ENCODE data around the gene ANGPT4. TPM values are rescaled to one million over a fixed set of nuclear protein-coding genes. Genes with fewer than 3 reads are reported as not detected.
"Not testable (repeated sequence)": the region's sequence is repeated elsewhere in the genome, so short reads cannot be mapped to it uniquely, and the experiment has no call there.

ANGPT4 gene
- total RNA-seq, 2 donors from 2014 or later: 1.4 to 1.6 TPM

DNA sequence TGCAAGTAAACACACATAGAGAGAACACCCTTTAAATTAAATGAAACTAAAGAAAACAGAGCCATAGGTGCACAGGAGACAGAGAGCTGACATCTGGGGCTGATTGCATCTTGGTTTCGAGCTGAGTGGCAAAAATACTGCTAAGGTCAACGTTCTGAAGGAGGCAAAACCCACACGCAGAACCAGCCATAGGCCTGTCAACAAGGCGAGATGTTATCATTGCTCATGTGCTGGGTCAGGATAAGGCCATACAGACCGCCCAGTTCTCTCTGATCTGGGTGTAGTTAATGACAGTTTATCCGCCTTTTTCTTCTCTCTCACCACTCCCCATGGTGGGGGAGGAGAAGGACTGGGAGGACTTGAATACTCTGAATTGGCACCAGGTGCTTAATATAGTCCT, 87.1 kb downstream of the ANGPT4 start:
- Histone ChIP-seq H3K9me3 (no peaks in the 10 kb centered on the region), H3K36me3 (no peaks in the 10 kb centered on the region), H3K27me3 (replicated peaks; ENCODE audit: insufficient read depth) (no peaks in the 10 kb centered on the region), H3K4me3 (no peak overlapping the region), H3K4me1 (ENCODE audit: control insufficient read depth in 1 of 2, low read depth in 2 of 2) (peaks cover 0 to under 1% of the 10 kb centered on the region in 2 donors), H3K27ac (no peak overlapping the region)
- TF ChIP-seq, protein P1, sequence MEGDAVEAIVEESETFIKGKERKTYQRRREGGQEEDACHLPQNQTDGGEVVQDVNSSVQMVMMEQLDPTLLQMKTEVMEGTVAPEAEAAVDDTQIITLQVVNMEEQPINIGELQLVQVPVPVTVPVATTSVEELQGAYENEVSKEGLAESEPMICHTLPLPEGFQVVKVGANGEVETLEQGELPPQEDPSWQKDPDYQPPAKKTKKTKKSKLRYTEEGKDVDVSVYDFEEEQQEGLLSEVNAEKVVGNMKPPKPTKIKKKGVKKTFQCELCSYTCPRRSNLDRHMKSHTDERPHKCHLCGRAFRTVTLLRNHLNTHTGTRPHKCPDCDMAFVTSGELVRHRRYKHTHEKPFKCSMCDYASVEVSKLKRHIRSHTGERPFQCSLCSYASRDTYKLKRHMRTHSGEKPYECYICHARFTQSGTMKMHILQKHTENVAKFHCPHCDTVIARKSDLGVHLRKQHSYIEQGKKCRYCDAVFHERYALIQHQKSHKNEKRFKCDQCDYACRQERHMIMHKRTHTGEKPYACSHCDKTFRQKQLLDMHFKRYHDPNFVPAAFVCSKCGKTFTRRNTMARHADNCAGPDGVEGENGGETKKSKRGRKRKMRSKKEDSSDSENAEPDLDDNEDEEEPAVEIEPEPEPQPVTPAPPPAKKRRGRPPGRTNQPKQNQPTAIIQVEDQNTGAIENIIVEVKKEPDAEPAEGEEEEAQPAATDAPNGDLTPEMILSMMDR (IDR thresholded peaks at IDR 0.05): no peak
- ATAC-seq (ENCODE audit: insufficient number of reproducible peaks, low FRiP score, low read depth): no peak
- DNase-seq (ENCODE audit: low spot score): no peak

DNA sequence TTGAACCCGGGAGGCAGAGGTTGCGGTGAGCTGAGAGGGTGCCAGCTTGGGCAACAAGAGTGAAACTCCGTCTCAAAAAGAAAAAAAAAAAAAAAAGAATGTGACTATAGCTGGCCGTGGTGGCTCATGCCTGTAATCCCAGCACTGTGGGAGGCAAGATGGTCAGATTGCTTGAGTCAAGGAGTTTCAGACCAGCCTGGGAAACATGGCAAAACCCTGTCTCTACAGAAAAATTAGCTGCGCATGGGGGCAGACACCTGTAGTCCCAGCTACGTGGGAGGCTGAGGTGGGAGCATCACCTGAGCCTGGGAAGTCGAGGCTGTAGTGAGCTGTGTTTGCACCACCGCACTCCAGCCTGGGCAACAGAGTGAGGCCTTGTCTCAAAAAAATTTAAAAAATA, 88.2 kb downstream of the ANGPT4 start:
- H3K27ac ChIP-seq; ATAC-seq (ENCODE audit: insufficient number of reproducible peaks, low FRiP score, low read depth); DNase-seq (ENCODE audit: low spot score); H3K4me1 ChIP-seq (ENCODE audit: control insufficient read depth in 1 of 2, low read depth in 2 of 2); H3K9me3 ChIP-seq; H3K4me3 ChIP-seq; H3K27me3 ChIP-seq (replicated peaks; ENCODE audit: insufficient read depth); H3K36me3 ChIP-seq: not testable (repeated sequence)

DNA sequence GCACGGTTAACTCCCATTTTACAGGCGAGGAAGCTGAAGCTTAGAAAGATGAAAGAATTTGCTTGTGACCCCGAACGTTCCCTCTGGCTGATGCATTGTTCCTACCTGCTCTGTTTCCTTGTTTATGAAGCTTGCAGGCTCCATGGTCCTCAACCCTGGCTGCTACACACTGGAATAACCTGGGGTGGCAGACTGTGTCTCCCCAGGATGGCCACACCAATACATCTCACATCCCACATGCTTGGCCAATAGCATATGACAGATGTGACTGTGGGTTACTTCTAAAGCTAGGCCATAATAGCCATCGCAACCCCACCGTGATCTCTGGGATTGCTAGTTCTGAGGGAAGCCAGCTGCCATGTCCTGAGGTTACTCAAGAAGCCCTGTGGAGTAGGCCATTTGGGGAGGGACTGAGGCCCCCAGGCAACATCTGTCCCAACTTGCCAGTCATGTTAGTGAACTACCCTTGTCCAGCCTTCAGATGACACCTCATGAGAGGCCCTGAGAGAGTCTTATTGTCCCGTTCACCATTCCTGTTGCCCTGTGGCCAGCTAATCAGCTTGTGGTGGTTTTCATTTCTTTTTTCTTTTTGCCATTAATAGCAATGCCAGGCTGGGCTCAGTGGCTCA, 89.3 kb downstream of the ANGPT4 start:
- TF ChIP-seq, protein P1 (IDR thresholded peaks at IDR 0.05): no peak
- H3K36me3 ChIP-seq: no peaks in the 10 kb centered on the region
- H3K27me3 ChIP-seq (replicated peaks; ENCODE audit: insufficient read depth): no peaks in the 10 kb centered on the region
- H3K4me3 ChIP-seq: no peak overlapping the region
- no peaks in the 10 kb centered on the region for H3K4me1 ChIP-seq (ENCODE audit: control insufficient read depth in 1 of 2, low read depth in 2 of 2)
- H3K27ac ChIP-seq: no peak overlapping the region
- no peak for DNase-seq (ENCODE audit: low spot score)
- no peak for ATAC-seq (ENCODE audit: insufficient number of reproducible peaks, low FRiP score, low read depth)
- H3K9me3 ChIP-seq: no peaks in the 10 kb centered on the region

DNA sequence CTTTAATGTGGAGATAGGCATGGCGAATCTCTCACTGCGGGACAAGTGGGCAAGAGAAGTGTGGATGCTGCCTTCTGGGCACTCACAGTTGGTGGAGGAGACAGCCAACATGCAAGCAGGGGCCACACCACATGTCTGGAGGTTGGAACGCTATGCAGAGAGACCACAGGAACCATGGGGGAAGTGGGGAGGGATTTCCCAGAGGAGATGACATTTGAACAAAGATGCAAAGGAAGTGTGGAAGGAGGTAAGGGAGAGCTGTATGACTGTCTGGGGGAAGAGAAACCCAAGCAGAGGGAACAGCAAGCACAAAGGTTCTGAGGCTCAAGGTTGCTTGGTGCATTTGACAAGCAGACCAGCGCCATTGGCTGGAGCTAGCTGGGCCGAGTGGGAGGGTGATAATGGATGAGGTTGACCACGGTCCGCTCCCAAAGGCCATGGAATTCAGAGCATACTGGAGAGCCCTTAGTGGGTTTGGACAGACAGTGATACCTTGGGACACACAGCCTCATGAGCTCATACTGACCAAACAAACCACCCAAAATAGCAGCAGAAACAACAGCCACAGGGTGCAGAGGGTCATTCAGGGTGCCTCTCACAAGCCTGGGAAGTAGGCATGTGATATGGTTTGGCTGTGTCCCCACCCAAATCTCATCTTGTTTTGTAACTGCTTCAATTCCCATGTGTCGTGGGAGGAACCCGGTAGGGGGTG, 90.3 kb downstream of the ANGPT4 start:
- TF ChIP-seq, protein P1 (IDR thresholded peaks at IDR 0.05): no peak
- DNase-seq (ENCODE audit: low spot score) (no peak), ATAC-seq (ENCODE audit: insufficient number of reproducible peaks, low FRiP score, low read depth) (no peak)
- no peaks in the 10 kb centered on the region for H3K36me3 ChIP-seq
- H3K4me1 ChIP-seq (ENCODE audit: control insufficient read depth in 1 of 2, low read depth in 2 of 2): no peaks in the 10 kb centered on the region
- H3K27ac ChIP-seq: no peak overlapping the region
- H3K27me3 ChIP-seq (replicated peaks; ENCODE audit: insufficient read depth): no peaks in the 10 kb centered on the region
- no peaks in the 10 kb centered on the region for H3K9me3 ChIP-seq
- no peak overlapping the region for H3K4me3 ChIP-seq

DNA sequence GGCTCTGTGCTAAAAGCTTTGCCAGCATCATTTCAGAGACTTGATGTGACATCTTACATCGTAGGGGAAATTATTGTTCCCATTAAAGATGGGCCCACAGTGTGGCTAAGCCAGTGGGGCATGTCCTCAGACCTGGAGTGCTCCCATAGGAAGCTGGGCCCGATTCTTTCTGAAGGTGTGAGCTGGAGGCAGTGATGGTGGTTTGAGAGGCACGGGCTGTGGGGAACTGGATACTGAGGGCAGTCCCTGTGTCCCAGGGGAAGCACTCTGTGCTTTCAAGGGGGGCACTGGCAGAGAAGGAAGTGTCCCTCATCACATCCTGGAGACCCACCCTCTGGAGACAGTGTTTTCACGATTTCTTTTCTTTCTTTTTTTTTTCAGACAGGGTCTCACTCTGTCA, 91.2 kb downstream of the ANGPT4 start:
- no peak for ATAC-seq (ENCODE audit: insufficient number of reproducible peaks, low FRiP score, low read depth)
- no peak overlapping the region for H3K27ac ChIP-seq
- no peaks in the 10 kb centered on the region for H3K4me1 ChIP-seq (ENCODE audit: control insufficient read depth in 1 of 2, low read depth in 2 of 2)
- DNase-seq (ENCODE audit: low spot score): no peak
- no peaks in the 10 kb centered on the region for H3K27me3 ChIP-seq (replicated peaks; ENCODE audit: insufficient read depth)
- TF ChIP-seq, protein P1 (IDR thresholded peaks at IDR 0.05): no peak
- H3K4me3 ChIP-seq: no peak overlapping the region
- H3K36me3 ChIP-seq: no peaks in the 10 kb centered on the region
- H3K9me3 ChIP-seq: no peaks in the 10 kb centered on the region
